Natural killer cell treated with Interleukin-12 subunit alpha and Interleukin-12 subunit beta and Interleukin-15 and Interleukin-18, amount 100 ng/mL, for 72 hours (primary cell): ENCODE measurements around the gene PRUNE1. TPM values are rescaled to one million over a fixed set of nuclear protein-coding genes. Genes with fewer than 3 reads are reported as not detected.

ENCODE experiments used
- total RNA-seq, 2 donors: library from RNA; stranded (reverse); gene quantifications; one replicate each; pipeline ENCODE4 v1.2.3, GENCODE V29; 2022

The PRUNE1 gene
- total RNA-seq, 2 donors from 2014 or later: 12.7 to 13.1 TPM

Other genes starting within 250 kb of the PRUNE1 start
- gene CTSS, start 242.7 kb upstream of the PRUNE1 start, total RNA-seq: 100 to 1,000 TPM in 1 of 2 donors, 10 to 100 TPM in 1; 76.2 to 248 TPM
- 1 to 10 TPM; 4.1 to 5.3 TPM for gene CTSK, start 200.2 kb upstream of the PRUNE1 start, total RNA-seq
- gene ARNT, start 131.8 kb upstream of the PRUNE1 start, total RNA-seq: 10 to 100 TPM; 38.5 to 40.0 TPM
- gene CTXND2, start 121.3 kb upstream of the PRUNE1 start, total RNA-seq: not detected
- 10 to 100 TPM; 57.8 to 73.6 TPM for gene SETDB1, start 82.1 kb upstream of the PRUNE1 start, total RNA-seq
- 100 to 1,000 TPM; 170 to 211 TPM for gene CERS2, start 33.6 kb upstream of the PRUNE1 start, total RNA-seq
- gene ANXA9, start 26.2 kb upstream of the PRUNE1 start, total RNA-seq: not detected
- gene MINDY1, start 1.5 kb upstream of the PRUNE1 start, total RNA-seq: 10 to 100 TPM; 17.1 to 39.0 TPM
- 1 to 10 TPM; 1.4 to 3.8 TPM for gene BNIPL, start 28.1 kb downstream of the PRUNE1 start, total RNA-seq
- gene C1orf56, start 39.3 kb downstream of the PRUNE1 start, total RNA-seq: 1 to 10 TPM in 1 of 2 donors, under 1 TPM in 1; 0.95 to 1.1 TPM
- 100 to 1,000 TPM; 213 to 481 TPM for gene CDC42SE1, start 51.2 kb downstream of the PRUNE1 start, total RNA-seq
- 1 to 10 TPM; 4.5 to 8.5 TPM for gene MLLT11, start 51.9 kb downstream of the PRUNE1 start, total RNA-seq
- gene GABPB2, start 62.3 kb downstream of the PRUNE1 start, total RNA-seq: 10 to 100 TPM; 22.2 to 23.8 TPM
- gene SEMA6C, start 138.2 kb downstream of the PRUNE1 start, total RNA-seq: 1 to 10 TPM in 1 of 2 donors, under 1 TPM in 1; 0.90 to 2.9 TPM
- 10 to 100 TPM; 10.2 to 16.8 TPM for gene TNFAIP8L2, start 148.2 kb downstream of the PRUNE1 start, total RNA-seq
- 1 to 10 TPM; 5.0 to 6.3 TPM for gene LYSMD1, start 157.5 kb downstream of the PRUNE1 start, total RNA-seq
- gene SCNM1, start 157.7 kb downstream of the PRUNE1 start, total RNA-seq: 10 to 100 TPM; 55.2 to 63.2 TPM
- 1 to 10 TPM; 1.2 to 5.3 TPM for gene TMOD4, start 167.5 kb downstream of the PRUNE1 start, total RNA-seq
- 10 to 100 TPM; 33.1 to 74.4 TPM for gene VPS72, start 181.7 kb downstream of the PRUNE1 start, total RNA-seq
- gene PIP5K1A, start 190.1 kb downstream of the PRUNE1 start, total RNA-seq: 100 to 1,000 TPM in 1 of 2 donors, 10 to 100 TPM in 1; 93.8 to 116 TPM
- gene PSMD4, start 246.3 kb downstream of the PRUNE1 start, total RNA-seq: 100 to 1,000 TPM; 193 to 235 TPM